CD14-positive monocyte (primary cell): Measurements from ENCODE around the gene GOSR2. TPM values are rescaled to one million over a fixed set of nuclear protein-coding genes. Genes with fewer than 3 reads are reported as not detected.

ENCODE experiments used
- DNase-seq, 3 donors: peaks; one replicate each; pipeline ENCODE4 v3.0.0-alpha.2; 2011 to 2022
- H2AFZ ChIP-seq: 2 replicates; pipeline ENCODE4 v1.6.0; 2012; ENCODE audit warnings: mild to moderate bottlenecking, low read depth, low read length, inconsistent platforms; ENCODE audit not compliant: insufficient read depth, poor library complexity, severe bottlenecking
- H3K27ac ChIP-seq, 2 donors: 1 replicate in 1 of 2; 2 replicates in 1 of 2; pipeline ENCODE4 v1.5.1; 2012 to 2013; ENCODE audit warnings: low read length in 2 of 2, control low read depth in 1 of 2, inconsistent platforms in 1 of 2, low read depth in 1 of 2, mild to moderate bottlenecking in 1 of 2
- H3K27me3 ChIP-seq, 2 donors: one replicate each; pipeline versions ENCODE4 v1.6.0 to v1.6.1; 2011 to 2013; ENCODE audit warnings: low read length in 2 of 2; ENCODE audit not compliant: control insufficient read depth in 2 of 2, insufficient read depth in 2 of 2
- H3K36me3 ChIP-seq, 2 donors: replicated peaks in 1 of 2; 1 replicate in 1 of 2; 2 replicates in 1 of 2; pipeline versions ENCODE4 v1.5.1 to v1.6.1; 2012 to 2013; ENCODE audit warnings: low read length in 2 of 2, control low read depth in 1 of 2, inconsistent platforms in 1 of 2, mild to moderate bottlenecking in 1 of 2; ENCODE audit not compliant: insufficient read depth in 2 of 2, control insufficient read depth in 1 of 2
- H3K4me1 ChIP-seq, 2 donors: 1 replicate in 1 of 2; 2 replicates in 1 of 2; pipeline versions ENCODE4 v1.5.1 to v1.6.1; 2012 to 2013; ENCODE audit warnings: low read length in 2 of 2, control low read depth in 1 of 2, inconsistent platforms in 1 of 2, mild to moderate bottlenecking in 1 of 2, moderate library complexity in 1 of 2; ENCODE audit not compliant: insufficient read depth in 2 of 2, control insufficient read depth in 1 of 2
- H3K4me2 ChIP-seq: replicated peaks from 2 replicates; pipeline ENCODE3; 2012; ENCODE audit warnings: low read length, moderate library complexity, mild to moderate bottlenecking; ENCODE audit not compliant: poor library complexity, severe bottlenecking; ENCODE audit errors: extremely low read depth
- H3K4me3 ChIP-seq, 3 experiments: fragments of 200-600 bp in 1 of 3; sonication (generic) in 1 of 3; replicated peaks in 1 of 3; 1 replicate in 2 of 3; 2 replicates in 1 of 3; pipeline ENCODE4 v1.5.1; 2011 to 2013; ENCODE audit warnings: low read length in 3 of 3, mild to moderate bottlenecking in 3 of 3, control low read depth in 2 of 3, low read depth in 2 of 3, inconsistent platforms in 1 of 3, moderate library complexity in 1 of 3
- H3K79me2 ChIP-seq: 2 replicates; pipeline ENCODE4 v1.6.0; 2012; ENCODE audit warnings: mild to moderate bottlenecking, control low read depth, inconsistent platforms, low read length, moderate library complexity; ENCODE audit not compliant: insufficient read depth
- H3K9ac ChIP-seq: 2 replicates; pipeline ENCODE4 v1.6.0; 2017; ENCODE audit warnings: low read length, mild to moderate bottlenecking; ENCODE audit not compliant: insufficient read depth, poor library complexity, severe bottlenecking
- H3K9me3 ChIP-seq, 2 donors: replicated peaks in 1 of 2; 1 replicate in 1 of 2; 2 replicates in 1 of 2; pipeline versions ENCODE4 v1.5.1 to v1.6.1; 2012 to 2013; ENCODE audit warnings: low read length in 2 of 2, control low read depth in 1 of 2; ENCODE audit not compliant: control insufficient read depth in 1 of 2, insufficient read depth in 1 of 2
- H4K20me1 ChIP-seq: 2 replicates; pipeline ENCODE4 v1.6.0; 2012; ENCODE audit warnings: mild to moderate bottlenecking, low read length, control low read depth, moderate library complexity; ENCODE audit not compliant: insufficient read depth
- H3K27ac Mint-ChIP-seq, 7 donors: one replicate each; pipeline ENCODE4 v1.8.0; 2020; ENCODE audit warnings: mild to moderate bottlenecking in 7 of 7, mixed read lengths in 7 of 7, moderate library complexity in 6 of 7, inconsistent platforms in 2 of 7
- H3K27me3 Mint-ChIP-seq, 3 donors: one replicate each; pipeline ENCODE4 v1.8.0; 2021 to 2022; ENCODE audit warnings: low read depth in 3 of 3, mild to moderate bottlenecking in 3 of 3, mixed read lengths in 3 of 3, moderate library complexity in 3 of 3, inconsistent platforms in 1 of 3
- H3K36me3 Mint-ChIP-seq, 2 donors: one replicate each; pipeline ENCODE4 v1.8.0; 2020; ENCODE audit warnings: mixed read lengths in 2 of 2, inconsistent platforms in 1 of 2, mild to moderate bottlenecking in 1 of 2
- H3K4me1 Mint-ChIP-seq: one replicate; pipeline ENCODE4 v1.8.0; 2020; ENCODE audit warnings: mild to moderate bottlenecking, mixed read lengths
- H3K4me3 Mint-ChIP-seq, 2 donors: one replicate each; pipeline ENCODE4 v1.8.0; 2020; ENCODE audit warnings: mild to moderate bottlenecking in 2 of 2, mixed read lengths in 2 of 2, moderate library complexity in 1 of 2
- H3K9me3 Mint-ChIP-seq, 7 donors: one replicate each; pipeline ENCODE4 v1.8.0; 2020 to 2022; ENCODE audit warnings: mixed read lengths in 7 of 7, mild to moderate bottlenecking in 6 of 7, moderate library complexity in 6 of 7, inconsistent platforms in 2 of 7
- CTCF ChIP-seq: fragments of 200-600 bp; IDR thresholded peaks from one replicate; pipeline ENCODE4 v1.8.0; 2022; ENCODE audit warnings: antibody characterized with exemption, mild to moderate bottlenecking
- WGBS: methylation state at CpG from one replicate; pipeline ENCODE4 v1.1.5; 2013; ENCODE audit warnings: missing lambda C conversion rate; ENCODE audit not compliant: insufficient coverage; 5-methylcytosine and 5-hydroxymethylcytosine counted together
- intact Hi-C, 2 donors: fragments of 100-400 bp; cut with micrococcal nuclease; formaldehyde crosslinking; loops; one replicate each; pipeline versions ENCODE4 v1.15.0 to v1.15.1; 2023
- polyA plus RNA-seq, 3 donors: library from polyadenylated mRNA; depleted of rRNA in 1 of 3; unstranded in 2 of 3; stranded (reverse) in 1 of 3; fragments of 300-500 nt in 2 of 3; fragments of >200 nt in 1 of 3; fragmentation: Illumina TruSeq in 2 of 3; gene quantifications; 1 replicate in 2 of 3; 2 replicates in 1 of 3; pipeline ENCODE4 v1.2.3, GENCODE V29; 2012 to 2021

The GOSR2 gene
- polyA plus RNA-seq, 3 donors, result 25.2 to 31.1 (median 27.7) TPM

- peak overlapping the region in 1 of 7 donors; percentile 48 for H3K27ac Mint-ChIP-seq
- peaks cover 54% of the 10 kb centered on the region for H4K20me1 ChIP-seq
Observed at GRCh38 chr17:46930051-46930450, 7.1 kb downstream of the GOSR2 start.

GRCh38 chr17:46931596-46931995 is 8.6 kb downstream of the GOSR2 start:
- intact Hi-C loops, result no loop called here
- Histone ChIP-seq H2AFZ (no peak overlapping the region), H3K4me2 (no peak overlapping the region), H3K36me3 (peaks cover 75 to 93% of the 10 kb centered on the region in 2 donors), H3K27ac (no peak overlapping the region), H3K27me3 (no peaks in the 10 kb centered on the region), H3K4me3 (no peak overlapping the region), H3K4me1 (no peaks in the 10 kb centered on the region), H3K79me2 (peaks cover 29% of the 10 kb centered on the region), H3K9ac (no peak overlapping the region), H3K9me3 (no peaks in the 10 kb centered on the region), H4K20me1 (peaks cover 39% of the 10 kb centered on the region)
- Mint-ChIP-seq H3K4me1 (peaks cover 4% of the 10 kb centered on the region), H3K36me3 (peaks cover 75 to 79% of the 10 kb centered on the region in 2 donors), H3K9me3 (no peaks in the 10 kb centered on the region), H3K27me3 (no peaks in the 10 kb centered on the region), H3K4me3 (no peak overlapping the region), H3K27ac (no peak overlapping the region)
- no peak for TF ChIP-seq CTCF
- DNase-seq, result no peak
- no CpG with 5 or more reads among the region's 4 CpGs for WGBS

More at GRCh38 chr17:46930051-46930450, 7.1 kb downstream of the GOSR2 start:
- no peak for DNase-seq
- H3K79me2 ChIP-seq, result peaks cover 44% of the 10 kb centered on the region
- Mint-ChIP-seq H3K36me3 (peaks cover 63 to 67% of the 10 kb centered on the region in 2 donors), H3K9me3 (no peaks in the 10 kb centered on the region), H3K27me3 (no peaks in the 10 kb centered on the region), H3K4me3 (no peak overlapping the region), H3K4me1 (peaks cover 15% of the 10 kb centered on the region)
- H3K4me1 ChIP-seq, result peaks cover 3 to 5% of the 10 kb centered on the region in 2 donors
- no peak overlapping the region for H2AFZ ChIP-seq
- no peak for TF ChIP-seq CTCF
- no peaks in the 10 kb centered on the region for H3K9me3 ChIP-seq
- H3K36me3 ChIP-seq, result peaks cover 60 to 77% of the 10 kb centered on the region in 2 donors
- H3K27me3 ChIP-seq, result no peaks in the 10 kb centered on the region
- intact Hi-C loops, result no loop called here
- H3K27ac ChIP-seq, result no peak overlapping the region
- no peak overlapping the region for H3K4me2 ChIP-seq
- H3K4me3 ChIP-seq, result no peak overlapping the region
- 100% methylated on average over 2 of the region's 4 CpGs for WGBS
- H3K9ac ChIP-seq, result no peak overlapping the region
